Common myeloid progenitor, CD34-positive (primary cell): ENCODE results near the gene MATN1.

Experiments used
- CTCF ChIA-PET: fragments of 350-600 bp; sonication (Branson Sonifier 250); formaldehyde crosslinking; loops from one replicate; lab custom pipeline; 2021; ENCODE audit warnings: antibody characterized with exemption; lab: Charles Lee
- POLR2A ChIA-PET: fragments of 350-600 bp; sonication (Branson Sonifier 250); formaldehyde crosslinking; loops from one replicate; lab custom pipeline; 2021; ENCODE audit warnings: antibody characterized with exemption; lab: Charles Lee
- DNase-seq, 3 donors: peaks; one replicate each; pipeline versions ENCODE4 v3.0.0 to v3.0.0-alpha.2; 2013
- H3K27ac ChIP-seq, 2 experiments: 1 replicate in 1 of 2; 2 replicates in 1 of 2; pipeline ENCODE4 v1.7.0; 2013; ENCODE audit warnings: inconsistent platforms in 2 of 2, low read length in 2 of 2, mild to moderate bottlenecking in 2 of 2, low read depth in 1 of 2, moderate library complexity in 1 of 2; ENCODE audit not compliant: severe bottlenecking in 2 of 2, insufficient read depth in 1 of 2, poor library complexity in 1 of 2
- H3K27me3 ChIP-seq, 5 experiments: replicated peaks in 2 of 5; 1 replicate in 3 of 5; 2 replicates in 2 of 5; pipeline versions ENCODE4 v1.6.1 to v1.7.0; 2013; ENCODE audit warnings: low read length in 4 of 5, mild to moderate bottlenecking in 2 of 5, moderate library complexity in 2 of 5, inconsistent platforms in 1 of 5; ENCODE audit not compliant: insufficient read depth in 5 of 5, control insufficient read depth in 4 of 5
- H3K36me3 ChIP-seq, 4 experiments: 1 replicate in 2 of 4; 2 replicates in 2 of 4; pipeline versions ENCODE4 v1.6.1 to v1.7.0; 2013; ENCODE audit warnings: low read length in 3 of 4, control low read depth in 1 of 4, mild to moderate bottlenecking in 1 of 4; ENCODE audit not compliant: control insufficient read depth in 4 of 4, insufficient read depth in 4 of 4
- H3K4me1 ChIP-seq, 4 experiments: 1 replicate in 3 of 4; 2 replicates in 1 of 4; pipeline versions ENCODE4 v1.6.1 to v1.7.1; 2013; ENCODE audit warnings: low read length in 3 of 4, mild to moderate bottlenecking in 3 of 4, control low read depth in 1 of 4, inconsistent platforms in 1 of 4, moderate library complexity in 1 of 4; ENCODE audit not compliant: control insufficient read depth in 4 of 4, insufficient read depth in 4 of 4; ENCODE audit errors: control extremely low read depth in 1 of 4
- H3K4me3 ChIP-seq, 7 experiments: 1 replicate in 4 of 7; 2 replicates in 3 of 7; pipeline versions ENCODE4 v1.5.1 to v1.7.0; 2013; ENCODE audit warnings: mild to moderate bottlenecking in 7 of 7, low read length in 6 of 7, moderate library complexity in 6 of 7, inconsistent platforms in 2 of 7, low read depth in 2 of 7, control low read depth in 1 of 7; ENCODE audit not compliant: insufficient read depth in 4 of 7, control insufficient read depth in 1 of 7; ENCODE audit errors: extremely low read depth in 1 of 7
- H3K9me3 ChIP-seq, 5 experiments: 1 replicate in 4 of 5; 2 replicates in 1 of 5; pipeline versions ENCODE4 v1.6.1 to v1.7.1; 2013; ENCODE audit warnings: low read length in 4 of 5, mild to moderate bottlenecking in 2 of 5, inconsistent platforms in 1 of 5, low read depth in 1 of 5, moderate library complexity in 1 of 5; ENCODE audit not compliant: control insufficient read depth in 4 of 5, insufficient read depth in 2 of 5; ENCODE audit errors: control extremely low read depth in 1 of 5
- WGBS: methylation state at CpG from one replicate; pipeline ENCODE4 v1.1.5; 2013; ENCODE audit not compliant: insufficient coverage; 5-methylcytosine and 5-hydroxymethylcytosine counted together

Gene MATN1

DNA sequence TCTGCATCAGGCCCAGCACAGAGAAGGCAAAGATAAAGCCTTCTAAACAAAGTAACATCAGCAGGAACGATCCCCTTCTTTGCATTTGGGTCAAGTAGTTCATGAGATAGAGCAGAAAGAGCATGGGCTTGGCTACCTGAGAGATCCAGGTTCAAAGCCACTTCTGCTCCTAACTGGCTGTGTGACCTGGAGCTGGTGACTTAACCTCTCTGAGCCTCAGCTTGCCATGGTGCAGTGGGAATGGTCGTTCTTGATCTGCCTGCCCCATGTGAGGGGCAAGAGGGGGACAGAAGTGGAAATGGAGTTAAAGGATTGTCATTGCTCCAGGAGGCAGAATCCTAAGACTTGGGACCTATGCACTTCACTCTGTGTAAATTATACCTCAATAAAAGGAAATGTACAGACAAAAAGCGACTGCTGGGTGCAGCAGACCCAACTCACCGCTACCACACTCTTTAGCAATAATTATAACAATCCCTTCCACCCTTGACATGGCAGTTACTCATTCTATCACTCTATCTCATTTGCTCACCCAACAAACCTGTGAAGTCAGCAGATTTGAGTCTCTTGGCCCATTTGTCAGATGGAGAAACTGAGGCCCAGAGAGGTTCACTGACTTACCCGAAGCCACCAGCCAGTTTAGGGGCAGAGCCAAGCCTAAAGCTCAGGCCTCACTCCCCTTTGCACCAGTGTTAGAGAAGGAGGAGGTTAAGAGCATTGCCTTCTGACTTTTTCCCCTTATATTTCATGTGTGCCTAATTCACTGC is 1.5 kb upstream of the MATN1 start:
- Histone ChIP-seq H3K27me3 (no peaks in the 10 kb centered on the region), H3K9me3 (no peaks in the 10 kb centered on the region), H3K4me3 (no peak overlapping the region), H3K4me1 (peaks cover 0 to 19% (median 3%) of the 10 kb centered on the region in 4 experiments), H3K27ac (no peak overlapping the region), H3K36me3 (peaks cover 0 to 4% (median 0%) of the 10 kb centered on the region in 4 experiments)
- POLR2A ChIA-PET, result interaction anchor here (0.7 kb wide), 1 partner anchor 1557 kb away, joined by 4 read pairs; no protein-coding TSS in a partner anchor
- DNase-seq, result no peak
- CTCF ChIA-PET, result interaction anchor here (1.0 to 11.0 kb wide), 6 partner anchors 14 to 204 kb away, joined by 3 to 356 read pairs (median 4); no protein-coding TSS in a partner anchor
- 93% methylated on average over 3 of the region's 5 CpGs for WGBS

DNA sequence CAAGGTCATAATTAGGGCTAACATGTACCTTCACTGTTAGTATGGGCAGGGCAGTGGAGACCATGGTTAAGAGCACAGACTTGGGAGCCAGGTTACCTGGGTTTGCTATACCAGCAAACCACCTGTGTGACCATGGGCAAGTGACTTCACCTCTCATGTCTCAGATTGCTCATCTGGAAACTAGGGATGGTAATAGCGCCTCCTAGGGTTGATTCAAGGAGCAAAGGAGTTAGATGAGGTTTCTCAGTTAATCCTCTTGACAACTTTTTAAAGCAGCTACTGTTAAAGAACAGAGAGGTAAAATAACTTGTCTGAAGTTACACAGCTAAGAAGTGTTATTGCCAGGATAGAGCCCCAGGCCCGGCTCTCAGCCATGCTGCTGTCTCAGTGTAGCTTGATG is 790 bp upstream of the MATN1 start:
- DNase-seq, result no peak
- ChIA-PET POLR2A (interaction anchor here (0.7 kb wide), 1 partner anchor 8 kb away, joined by 4 read pairs; no protein-coding TSS in a partner anchor), CTCF (interaction anchor here (1.3 to 11.0 kb wide), 6 partner anchors 15 to 205 kb away, joined by 3 to 356 read pairs (median 5); no protein-coding TSS in a partner anchor)
- Histone ChIP-seq H3K27me3 (no peaks in the 10 kb centered on the region), H3K27ac (no peak overlapping the region), H3K4me1 (peaks cover 0 to 26% (median 9%) of the 10 kb centered on the region in 4 experiments), H3K9me3 (no peaks in the 10 kb centered on the region), H3K4me3 (no peak overlapping the region), H3K36me3 (peaks cover 0 to 4% (median 0%) of the 10 kb centered on the region in 4 experiments)
- 100% methylated on average over 2 of the region's 2 CpGs for WGBS

DNA sequence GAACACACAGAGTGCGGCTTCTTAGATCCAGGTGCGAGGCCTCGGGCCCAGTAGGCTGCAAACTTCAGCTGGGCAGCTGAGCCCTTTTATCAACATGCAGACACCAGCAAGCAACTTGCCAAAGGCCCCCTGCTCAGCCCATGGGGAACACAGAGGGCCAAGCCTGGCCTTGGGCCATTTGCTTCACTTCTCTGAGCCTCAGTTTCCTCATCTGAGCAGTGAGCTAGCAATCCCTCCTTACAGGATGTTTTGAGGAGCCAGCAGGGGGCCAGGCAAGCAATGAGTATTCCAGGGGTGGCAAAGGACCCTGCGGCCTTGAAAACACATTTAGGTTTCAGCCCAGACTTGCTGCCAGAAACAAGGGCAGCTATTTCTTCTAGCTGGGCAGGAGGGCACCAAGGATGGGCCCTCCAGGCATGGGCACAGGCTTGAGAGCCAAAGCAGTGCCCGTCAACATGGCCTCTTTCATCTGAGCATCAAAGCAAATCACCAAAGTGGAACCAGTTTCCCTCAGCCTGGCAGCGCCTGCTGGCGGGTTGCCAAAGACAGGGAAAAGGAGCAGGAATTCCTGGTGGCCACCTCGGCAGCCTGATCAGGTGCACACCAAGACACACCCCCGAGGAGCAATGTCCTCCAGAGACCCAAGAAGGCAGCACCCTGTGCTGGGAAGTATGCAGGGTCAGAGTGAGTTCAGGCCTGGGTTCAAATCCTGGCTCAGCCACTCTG is 1.4 kb downstream of the MATN1 start:
- WGBS, result 92% methylated on average over 9 of the region's 9 CpGs
- H3K9me3 ChIP-seq, result no peaks in the 10 kb centered on the region
- H3K27me3 ChIP-seq, result no peaks in the 10 kb centered on the region
- ChIA-PET CTCF (interaction anchor here (0.9 to 11.0 kb wide), 9 partner anchors 8 to 204 kb away, joined by 3 to 356 read pairs (median 24); partner anchors contain the start of gene LAPTM5), POLR2A (interaction anchor here (1.2 kb wide), 1 partner anchor 58 kb away, joined by 4 read pairs; no protein-coding TSS in a partner anchor)
- H3K4me3 ChIP-seq, result no peak overlapping the region
- no peak overlapping the region for H3K27ac ChIP-seq
- no peak for DNase-seq
- peaks cover 0 to 4% (median 0%) of the 10 kb centered on the region in 4 experiments for H3K36me3 ChIP-seq
- H3K4me1 ChIP-seq, result peaks cover 0 to 32% (median 16%) of the 10 kb centered on the region in 4 experiments

DNA sequence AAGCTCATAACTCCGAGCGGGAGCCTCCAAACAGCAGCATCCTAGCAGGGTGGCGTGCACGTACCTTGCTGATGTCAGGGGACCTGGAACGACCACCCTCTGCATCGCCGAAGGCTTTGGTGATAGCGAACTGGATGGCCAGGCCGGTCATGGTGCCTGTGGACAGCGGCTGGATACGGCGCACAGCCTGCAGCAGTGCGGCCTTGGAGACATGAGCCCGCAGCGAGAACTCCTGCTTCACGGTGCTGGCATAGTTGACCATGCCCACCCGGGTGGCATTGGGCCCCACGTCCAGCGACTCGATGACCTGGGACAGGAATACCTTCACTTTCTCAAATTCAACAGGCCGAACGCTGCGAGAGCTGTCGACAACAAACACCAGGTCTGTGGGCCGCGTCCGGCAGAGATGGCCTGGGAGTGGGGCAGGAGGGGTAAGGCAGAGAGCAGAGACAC is 2.0 kb downstream of the MATN1 start:
- DNase-seq, result no peak
- H3K27ac ChIP-seq, result no peak overlapping the region
- WGBS, result 98% methylated on average over 27 of the region's 27 CpGs
- ChIA-PET CTCF (interaction anchor here (0.8 to 11.0 kb wide), 13 partner anchors 9 to 208 kb away, joined by 3 to 356 read pairs (median 19); partner anchors contain the start of gene LAPTM5), POLR2A (interaction anchor here (1.2 kb wide), 1 partner anchor 58 kb away, joined by 4 read pairs; no protein-coding TSS in a partner anchor)
- peaks cover 0 to 4% (median 0%) of the 10 kb centered on the region in 4 experiments for H3K36me3 ChIP-seq
- H3K27me3 ChIP-seq, result no peaks in the 10 kb centered on the region
- H3K4me3 ChIP-seq, result no peak overlapping the region
- no peaks in the 10 kb centered on the region for H3K9me3 ChIP-seq
- peaks cover 0 to 32% (median 16%) of the 10 kb centered on the region in 4 experiments for H3K4me1 ChIP-seq

DNA sequence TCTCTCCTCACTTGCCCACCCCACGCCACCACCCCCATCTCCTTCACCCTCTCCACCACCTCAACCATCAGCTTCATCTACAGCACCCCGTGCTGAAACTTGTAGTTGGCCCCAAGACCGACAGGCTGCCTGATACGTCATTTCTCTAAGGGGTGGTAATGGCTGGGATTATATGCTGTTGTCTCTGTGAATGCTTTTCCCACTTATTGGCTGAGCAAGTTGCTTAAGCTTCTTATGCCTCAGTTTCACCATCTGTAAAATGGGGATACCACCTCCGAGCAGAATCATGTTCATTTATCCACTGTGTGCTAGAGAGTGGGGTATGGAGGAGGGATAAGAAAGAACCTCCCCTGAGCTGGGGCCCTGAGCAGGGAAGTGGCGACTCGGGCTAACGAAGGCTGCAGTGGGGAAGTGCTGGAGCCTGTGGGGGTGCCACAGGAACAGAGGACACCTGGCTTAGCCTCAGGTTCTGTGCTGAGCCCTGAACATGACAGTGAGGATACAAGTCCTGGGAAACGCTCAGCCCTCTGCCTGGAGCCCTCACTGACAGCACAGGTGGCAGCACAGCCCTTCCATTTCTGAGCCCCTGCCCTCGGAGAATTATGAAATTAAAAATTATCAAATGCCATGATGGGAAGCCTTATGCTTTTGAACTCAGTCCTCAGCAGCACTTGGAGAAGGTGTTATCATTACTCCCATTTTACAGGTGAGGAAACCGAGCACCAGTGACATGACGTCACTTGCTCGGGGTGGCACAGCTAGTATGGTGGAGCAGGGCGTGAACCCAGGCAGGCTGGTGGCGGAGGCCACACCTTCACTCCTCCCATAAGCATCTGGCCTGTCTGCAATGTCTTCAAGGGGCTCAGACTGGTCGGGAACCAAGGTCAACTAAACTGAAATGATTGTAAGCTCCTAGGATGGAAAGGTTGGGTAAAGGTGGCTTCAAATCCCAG is 2.8 kb downstream of the MATN1 start:
- H3K27me3 ChIP-seq, result no peaks in the 10 kb centered on the region
- no peak overlapping the region for H3K4me3 ChIP-seq
- peaks cover 0 to 4% (median 0%) of the 10 kb centered on the region in 4 experiments for H3K36me3 ChIP-seq
- CTCF ChIA-PET, result interaction anchor here (0.8 to 11.0 kb wide), 26 partner anchors 10 to 213 kb away, joined by 3 to 356 read pairs (median 6); partner anchors contain the start of gene LAPTM5
- no peak for DNase-seq
- peaks cover 0 to 32% (median 16%) of the 10 kb centered on the region in 4 experiments for H3K4me1 ChIP-seq
- 82% methylated on average over 9 of the region's 16 CpGs for WGBS
- peaks cover 0 to 2% (median 0%) of the 10 kb centered on the region in 5 experiments for H3K9me3 ChIP-seq
- H3K27ac ChIP-seq, result no peak overlapping the region
- POLR2A ChIA-PET, result interaction anchor here (1.2 kb wide), 1 partner anchor 59 kb away, joined by 4 read pairs; no protein-coding TSS in a partner anchor
